Cortex of kidney (tissue), 1 donor: Measurements from ENCODE around the gene LRRC23.
A peak's percentile ranks its signal among the peaks of the same experiment; 100 is the strongest.
"Not testable (repeated sequence)": the region's sequence is repeated elsewhere in the genome, so short reads cannot be mapped to it uniquely, and the experiment has no call there.

Experiments
- DNase-seq: peaks from one replicate; lab custom pipeline; 2025; lab: John Stamatoyannopoulos, UW

The LRRC23 gene

DNA sequence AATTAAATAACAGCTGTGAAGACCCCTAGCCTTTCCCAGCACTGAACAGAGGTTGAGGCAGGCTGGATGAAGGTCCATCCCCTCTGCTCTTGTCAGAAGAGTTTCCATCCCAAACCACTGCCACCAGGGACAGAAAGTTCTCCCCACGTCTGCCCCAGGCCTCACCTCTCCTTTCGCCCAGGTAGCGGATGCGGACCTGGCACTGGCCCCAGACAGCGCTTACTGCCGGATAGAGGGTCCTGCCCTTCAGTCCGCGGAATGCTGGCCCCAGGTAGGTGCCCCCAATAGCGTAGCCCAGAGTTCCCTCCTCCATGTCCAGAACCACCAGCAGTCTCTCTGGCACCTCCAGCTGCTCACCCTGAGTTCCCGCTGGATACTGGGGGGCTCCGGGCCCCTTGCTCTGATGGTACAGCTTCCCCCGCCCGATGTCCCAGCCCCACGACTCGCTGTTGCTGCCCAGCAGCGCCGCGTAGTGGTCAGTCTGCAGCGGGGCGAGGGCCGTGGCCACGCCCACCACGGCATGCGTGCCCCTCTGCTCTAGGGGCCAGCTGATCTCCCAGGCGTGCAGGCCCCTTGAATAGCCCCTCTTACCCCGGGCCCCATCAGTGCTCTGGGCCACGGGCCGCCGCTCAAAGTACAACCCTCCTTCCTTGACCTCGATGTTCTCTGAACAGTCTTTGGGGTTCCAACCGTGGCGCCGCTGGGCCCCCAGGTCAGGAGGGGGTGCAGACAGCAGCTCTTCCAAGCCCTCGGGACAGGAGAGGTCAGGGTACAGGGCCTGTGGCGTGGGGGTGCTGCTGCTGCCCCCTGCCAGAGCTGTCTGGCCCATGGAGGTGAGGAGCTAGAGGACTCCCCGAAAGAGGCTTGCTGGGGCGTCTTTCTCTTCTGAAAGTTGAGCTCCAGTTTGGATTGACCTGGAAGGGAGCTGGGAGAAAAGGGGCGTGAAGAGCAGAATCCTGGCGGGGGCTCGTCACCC, 32.3 kb upstream of the LRRC23 start:
- DNase-seq = no peak

GRCh38 chr12:6873094-6874014, 31.3 kb upstream of the LRRC23 start, which contains the start of gene SPSB2:
SPSB2 (minus strand) TSS chr12:6873303; CDS start chr12:6872901, 402 bp downstream.
- no peak for DNase-seq

- not testable (repeated sequence) for DNase-seq
Observed at GRCh38 chr12:6874015-6874368, 30.6 kb upstream of the LRRC23 start.

DNA sequence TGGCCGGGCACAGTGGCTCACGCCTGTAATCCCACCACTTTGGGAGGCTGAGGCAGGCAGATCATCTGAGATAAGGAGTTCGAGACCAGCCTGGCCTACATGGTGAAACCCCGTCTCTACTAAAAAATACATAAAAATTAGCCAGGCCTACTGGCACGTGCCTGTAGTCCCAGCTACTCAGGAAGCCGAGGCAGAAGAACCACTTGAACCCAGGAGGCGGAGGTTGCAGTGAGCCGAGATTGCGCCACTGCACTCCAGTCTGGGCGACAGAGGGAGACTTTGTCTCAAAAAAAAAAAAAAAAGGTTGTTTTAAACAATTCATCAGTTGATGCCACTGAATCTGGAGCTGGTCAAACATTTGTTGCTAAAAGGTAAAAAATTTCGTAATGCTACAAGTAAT, 24.8 kb upstream of the LRRC23 start:
- DNase-seq = not testable (repeated sequence)

GRCh38 chr12:6883252-6883651, 21.4 kb upstream of the LRRC23 start:
- no peak for DNase-seq

GRCh38 chr12:6883683-6884082, 20.9 kb upstream of the LRRC23 start:
- DNase-seq = no peak

DNA sequence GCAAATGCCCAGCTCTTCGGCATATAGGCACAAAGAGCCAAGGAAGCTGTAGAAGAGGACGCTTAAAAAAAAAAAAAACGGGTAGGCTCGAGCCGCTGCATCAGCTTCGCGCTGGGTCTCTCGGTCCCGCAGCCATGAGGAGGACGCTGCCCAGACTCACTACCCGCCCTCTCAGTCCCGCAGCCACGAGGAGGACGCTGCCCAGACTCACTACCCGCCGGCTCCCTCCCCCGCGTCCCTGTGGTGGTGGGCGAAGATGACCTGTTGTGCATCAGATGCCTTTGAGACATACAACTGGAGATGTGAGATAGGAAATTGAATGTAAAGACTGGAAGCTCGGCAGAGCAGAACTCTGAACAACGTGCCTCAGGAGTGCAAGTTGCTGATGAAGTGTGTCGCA, 20.1 kb upstream of the LRRC23 start:
- no peak for DNase-seq

- DNase-seq = not testable (repeated sequence)
Observed at GRCh38 chr12:6886206-6886999, 18.2 kb upstream of the LRRC23 start.

DNA sequence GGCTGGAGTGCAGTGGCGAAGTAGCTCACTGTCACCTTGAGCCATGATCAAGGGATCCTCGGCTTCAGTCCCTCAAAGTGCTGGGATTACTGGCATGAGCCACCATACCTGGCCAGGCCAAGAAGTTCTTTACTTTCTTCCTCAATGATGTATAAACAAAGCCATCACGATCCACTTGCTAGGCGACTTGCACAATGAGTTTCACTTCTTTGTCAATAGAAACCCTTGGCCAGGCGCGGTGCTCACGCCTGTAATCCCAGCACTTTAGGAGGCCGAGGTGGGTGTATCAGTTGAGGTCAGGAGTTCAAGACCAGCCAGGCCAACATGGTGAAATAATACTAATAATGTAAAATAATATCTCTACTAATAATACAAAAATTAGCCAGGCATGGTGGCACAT, 17.2 kb upstream of the LRRC23 start:
- DNase-seq = no peak

DNA sequence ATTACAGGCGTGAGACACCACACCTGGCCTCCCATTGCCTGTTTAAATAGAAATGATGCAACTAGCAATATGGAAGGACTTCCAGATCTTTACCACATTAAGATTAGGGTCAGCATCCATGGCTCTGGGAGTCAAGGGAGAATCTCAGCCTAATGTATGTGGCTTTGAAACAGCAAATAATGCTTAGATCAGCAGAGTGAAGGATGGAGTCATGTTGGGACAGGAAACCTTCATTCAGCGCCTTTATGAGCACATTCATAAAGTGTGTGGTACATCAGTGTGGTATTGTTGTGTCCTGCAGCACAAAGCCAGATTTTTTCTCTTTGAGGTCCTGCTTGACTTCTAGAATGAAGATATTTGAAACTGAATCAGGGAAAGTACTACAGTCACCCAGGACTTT, 16.3 kb upstream of the LRRC23 start:
- no peak for DNase-seq

DNA sequence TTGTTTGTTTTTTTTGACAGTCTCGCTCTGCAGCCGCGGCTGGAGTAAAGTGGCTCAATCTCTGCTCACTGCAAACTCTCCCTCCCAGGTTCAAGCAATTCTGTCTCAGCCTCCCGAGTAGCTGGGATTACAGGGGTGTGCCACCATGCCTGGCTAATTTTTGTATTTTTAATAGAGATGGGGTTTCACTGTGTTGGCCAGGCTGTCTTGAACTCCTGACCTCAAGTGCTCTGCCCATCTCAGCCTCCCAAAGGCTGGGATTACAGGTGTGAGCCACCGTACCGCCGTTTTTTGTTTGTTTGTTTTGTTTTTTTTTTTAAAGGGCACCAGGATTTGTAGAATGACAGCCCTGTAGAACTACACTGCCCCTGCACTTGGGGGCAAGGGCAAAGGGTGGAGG, 15.8 kb upstream of the LRRC23 start:
- DNase-seq = not testable (repeated sequence)

DNA sequence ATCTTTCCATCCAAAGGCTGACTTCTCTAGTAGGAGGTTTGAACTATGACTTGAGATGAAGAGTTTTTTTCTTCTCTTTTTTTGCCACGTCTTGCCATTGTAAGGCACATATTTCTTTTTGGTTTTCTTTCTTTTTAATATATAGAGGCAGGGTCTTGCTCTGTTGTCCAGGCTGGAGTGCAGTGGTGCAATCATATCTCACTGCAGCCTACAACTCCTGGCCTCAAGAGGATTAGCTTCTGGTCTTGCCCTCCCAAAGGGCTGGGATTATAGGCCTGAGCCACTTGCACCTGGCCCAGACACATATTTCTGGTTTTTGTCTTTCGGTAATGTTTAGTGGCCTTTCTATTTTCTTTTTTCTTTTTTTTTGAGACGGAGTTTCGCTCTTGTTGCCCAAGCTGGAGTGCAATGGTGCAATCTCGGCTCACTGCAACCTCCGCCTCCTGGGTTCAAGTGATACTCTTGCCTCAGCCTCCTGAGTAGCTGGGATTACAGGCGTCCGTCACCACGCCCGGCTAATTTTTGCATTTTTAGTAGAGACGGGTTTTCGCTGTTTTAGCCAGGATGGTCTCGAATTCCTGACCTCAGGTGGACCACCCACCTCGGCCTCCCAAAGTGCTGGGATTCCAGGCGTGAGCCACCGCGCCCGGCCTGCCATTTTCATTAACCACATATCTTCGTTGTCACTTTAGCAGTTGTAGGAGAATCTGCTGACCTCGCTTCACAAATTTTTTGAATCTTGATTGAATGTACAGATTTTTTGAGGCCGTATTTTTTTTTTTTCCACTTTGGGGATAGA, 14.6 kb upstream of the LRRC23 start:
- not testable (repeated sequence) for DNase-seq

DNA sequence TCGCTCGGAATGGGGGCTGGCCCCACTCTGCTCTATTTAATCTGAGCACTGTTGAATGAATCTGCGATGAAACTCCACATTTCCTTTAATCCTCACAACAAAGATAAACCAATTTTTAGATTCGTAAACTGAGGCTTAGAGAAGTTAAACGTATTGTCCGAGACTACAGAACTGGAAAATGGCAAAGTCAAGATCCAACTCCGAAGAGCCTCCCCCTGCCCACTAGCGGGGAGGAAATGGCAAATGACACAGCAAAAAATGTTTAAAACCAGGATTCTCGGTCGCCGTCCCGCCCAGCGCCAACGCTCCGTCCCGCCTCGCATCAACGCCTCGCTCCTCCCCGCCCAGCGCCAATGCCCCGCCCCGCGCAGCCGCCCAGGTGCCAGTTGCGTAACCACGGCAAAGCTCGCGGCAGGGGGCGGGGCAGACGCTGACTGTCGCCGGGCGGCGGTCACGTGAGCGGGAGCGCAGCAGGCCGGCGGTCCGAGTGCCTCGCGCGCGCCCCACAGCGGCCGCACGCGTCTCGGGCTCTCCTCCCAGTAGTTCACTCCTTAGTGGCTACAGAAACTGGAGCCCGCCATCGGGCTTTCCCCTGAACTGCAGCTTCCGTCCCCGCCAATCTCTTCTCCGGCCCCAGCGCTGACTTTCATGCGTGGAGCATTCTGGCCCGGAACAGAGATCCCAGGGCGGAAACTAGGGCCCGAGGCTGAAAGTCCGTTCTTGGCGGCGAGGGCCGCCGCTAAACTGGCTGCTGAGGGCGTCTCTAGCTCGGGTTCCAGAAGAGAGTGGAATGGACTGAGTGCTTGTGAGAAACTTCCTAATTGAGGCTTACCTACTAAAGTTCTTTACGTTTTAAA, 13.6 kb upstream of the LRRC23 start:
- peak; percentile 81 for DNase-seq

DNA sequence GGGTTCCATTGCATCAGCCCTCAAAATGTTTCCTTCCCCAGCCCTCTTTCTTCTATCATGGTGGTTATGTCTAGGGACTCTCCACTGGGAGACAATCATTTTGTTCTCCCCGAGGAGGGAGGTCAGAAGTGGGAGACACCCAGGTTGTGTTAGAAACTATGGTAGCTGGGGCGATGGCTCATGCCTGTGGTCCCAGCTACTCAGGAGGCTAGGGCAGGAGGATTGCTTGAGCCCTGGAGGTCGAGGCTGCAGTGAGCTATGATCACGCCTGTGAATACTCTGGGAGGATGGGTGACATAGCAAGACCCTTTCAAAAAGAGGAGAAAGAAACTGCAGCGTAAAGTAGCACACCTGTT, 13.0 kb upstream of the LRRC23 start:
- DNase-seq = no peak

- DNase-seq = not testable (repeated sequence)
Observed at GRCh38 chr12:6892683-6893082, 11.9 kb upstream of the LRRC23 start.

DNA sequence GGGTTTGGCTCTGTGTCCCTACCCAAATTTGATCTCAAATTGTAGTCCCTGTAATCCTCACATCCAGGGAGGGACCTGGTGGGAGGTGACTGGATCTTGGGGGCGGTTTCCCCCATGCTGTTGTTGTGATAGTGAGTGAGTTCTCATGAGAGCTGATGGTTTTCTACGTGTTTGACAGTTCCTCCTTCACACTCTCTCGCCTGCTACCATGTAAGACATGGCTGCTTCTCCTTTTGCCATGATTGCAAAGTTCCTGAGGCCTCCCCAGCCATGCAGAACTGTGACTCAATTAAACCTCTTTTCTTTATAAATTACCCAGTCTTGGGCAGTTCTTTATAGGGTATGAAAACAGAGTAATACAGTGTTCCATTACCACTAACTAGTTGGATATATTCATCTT, 10.3 kb upstream of the LRRC23 start:
- DNase-seq = no peak

DNA sequence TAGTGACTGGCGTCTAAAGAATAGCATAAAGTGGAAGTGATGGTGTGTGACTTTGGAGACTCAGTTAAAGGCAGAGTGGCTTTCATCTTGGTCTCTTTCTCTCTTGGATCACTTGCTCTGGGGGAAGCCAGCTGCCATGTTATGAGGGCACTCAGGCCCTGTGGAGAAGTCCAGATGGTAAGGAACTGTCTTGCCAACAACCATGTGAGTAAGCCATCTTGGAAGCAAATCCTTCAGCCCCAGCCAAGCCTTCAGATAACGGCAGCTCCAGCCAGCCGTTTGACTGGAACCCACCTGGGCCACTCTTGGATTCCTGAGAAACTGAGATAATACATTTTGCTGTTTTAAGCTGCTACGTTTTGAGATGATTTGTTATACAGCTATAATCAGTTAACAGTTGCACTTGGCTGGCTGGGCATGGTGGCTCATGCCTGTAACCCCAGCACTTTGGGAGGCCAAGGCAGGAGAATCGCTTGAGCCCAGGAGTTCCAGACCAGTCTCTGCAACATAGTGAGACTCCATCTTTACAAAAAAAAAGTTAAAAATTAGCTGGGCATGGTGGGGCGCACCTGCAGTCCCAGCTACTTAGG, 7.7 kb upstream of the LRRC23 start:
- no peak for DNase-seq

GRCh38 chr12:6899427-6899826, 5.2 kb upstream of the LRRC23 start:
- DNase-seq = no peak

DNA sequence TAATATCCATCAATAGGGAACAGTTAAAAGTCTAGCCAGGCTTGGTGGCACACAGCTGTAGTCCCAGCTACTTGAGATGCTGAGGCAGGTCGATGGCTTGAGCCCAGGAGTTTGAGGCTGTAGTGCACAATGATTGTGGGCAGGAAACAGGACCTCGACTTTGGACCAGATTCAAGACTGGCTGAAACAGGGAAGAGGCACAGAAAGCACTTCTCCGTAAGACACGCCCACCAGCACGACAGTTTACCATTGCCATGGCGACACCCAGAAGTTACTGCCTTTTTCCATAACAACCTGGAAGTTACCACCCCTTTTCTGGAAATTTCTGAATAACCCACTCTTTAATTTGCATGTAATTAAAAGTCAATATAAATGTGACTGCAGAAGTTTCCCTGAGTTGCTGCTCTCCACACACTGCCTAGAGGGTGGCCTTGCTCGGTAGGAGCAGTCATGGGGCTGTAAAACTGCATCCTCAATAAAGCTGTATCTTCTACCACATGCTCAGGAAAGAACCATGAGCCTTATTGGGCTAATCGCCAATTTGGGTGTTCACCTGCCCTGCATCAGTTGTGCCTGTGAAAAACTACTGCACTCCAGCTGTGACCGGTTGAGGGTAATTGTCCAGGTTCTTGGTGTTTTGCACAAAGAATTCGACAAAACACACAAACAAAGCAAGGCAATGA, 4.6 kb upstream of the LRRC23 start:
- no peak for DNase-seq
